Smooth muscle cell (in vitro differentiated cells): ENCODE results near the gene SORCS2. TPM values are rescaled to one million over a fixed set of nuclear protein-coding genes. Genes with fewer than 3 reads are reported as not detected.

Experiments
- DNase-seq: peaks from one replicate; lab custom pipeline; 2025; ENCODE audit not compliant: unreplicated experiment; lab: John Stamatoyannopoulos, UW
- H2AFZ ChIP-seq: fragments of 200-600 bp; sonication (generic); 2 replicates; pipeline ENCODE4 v1.6.0; 2016; ENCODE audit warnings: antibody characterized with exemption, low read depth, mild to moderate bottlenecking
- H3F3A ChIP-seq: fragments of 200-600 bp; sonication (generic); 2 replicates; pipeline ENCODE4 v1.6.0; 2017; ENCODE audit warnings: antibody characterized with exemption, low read depth
- H3K27ac ChIP-seq: fragments of 200-600 bp; sonication (generic); 2 replicates; pipeline ENCODE4 v1.5.1; 2016; ENCODE audit warnings: low read depth, mild to moderate bottlenecking
- H3K27me3 ChIP-seq: fragments of 200-600 bp; sonication (generic); 2 replicates; pipeline ENCODE4 v1.6.1; 2016; ENCODE audit warnings: low read depth, mild to moderate bottlenecking
- H3K36me3 ChIP-seq: fragments of 200-600 bp; sonication (generic); 2 replicates; pipeline ENCODE4 v1.5.1; 2016; ENCODE audit warnings: low read depth
- H3K4me1 ChIP-seq: fragments of 200-600 bp; sonication (generic); 2 replicates; pipeline ENCODE4 v1.5.1; 2016; ENCODE audit warnings: low read depth
- H3K4me2 ChIP-seq: fragments of 200-600 bp; sonication (generic); 2 replicates; pipeline ENCODE4 v1.6.0; 2016; ENCODE audit warnings: mild to moderate bottlenecking
- H3K4me3 ChIP-seq: fragments of 200-600 bp; sonication (generic); 2 replicates; pipeline ENCODE4 v1.5.1; 2016; ENCODE audit warnings: mild to moderate bottlenecking
- H3K79me2 ChIP-seq: fragments of 200-600 bp; sonication (generic); 2 replicates; pipeline ENCODE4 v1.6.0; 2016; ENCODE audit warnings: low read depth, mild to moderate bottlenecking
- H3K9ac ChIP-seq: fragments of 200-600 bp; sonication (generic); 2 replicates; pipeline ENCODE4 v1.6.0; 2016; ENCODE audit warnings: low read depth
- H3K9me3 ChIP-seq: fragments of 200-600 bp; sonication (generic); replicated peaks from 2 replicates; pipeline ENCODE4 v1.5.1; 2016; ENCODE audit warnings: low read depth
- H4K20me1 ChIP-seq: fragments of 200-600 bp; sonication (generic); 2 replicates; pipeline ENCODE4 v1.6.0; 2016; ENCODE audit warnings: low read depth
- CTCF ChIP-seq: fragments of 200-600 bp; sonication (generic); IDR thresholded peaks from 2 replicates; pipeline ENCODE4 v1.5.1; 2017; ENCODE audit warnings: borderline replicate concordance, mild to moderate bottlenecking, antibody characterized with exemption; ENCODE audit not compliant: insufficient read depth, poor library complexity, severe bottlenecking
- WGBS: methylation state at CpG from one replicate; pipeline ENCODE4 v1.1.7; 2016; ENCODE audit warnings: low lambda C conversion rate; 5-methylcytosine and 5-hydroxymethylcytosine counted together
- polyA plus RNA-seq: library from polyadenylated mRNA; unstranded; fragments of >200 nt; fragmentation: Nextera tagmentation; extraction: Ambion mirVana; gene quantifications from 2 replicates; pipeline ENCODE4 v1.2.1, GENCODE V29; 2016
- total RNA-seq: library from RNA; depleted of rRNA; stranded (reverse); fragments of >200 nt; gene quantifications from 2 replicates; pipeline ENCODE4 v1.2.3, GENCODE V29; 2014

Gene SORCS2
- total and polyA plus RNA-seq, 2 experiments from 2014 or later = 5.2 to 9.3 TPM

- no peak overlapping the region for H3K4me2 ChIP-seq
- H3K9me3 ChIP-seq = no peaks in the 10 kb centered on the region
- H3K4me3 ChIP-seq = no peak overlapping the region
- H2AFZ ChIP-seq = no peak overlapping the region
- no peaks in the 10 kb centered on the region for H4K20me1 ChIP-seq
- H3K36me3 ChIP-seq = no peaks in the 10 kb centered on the region
- H3K27me3 ChIP-seq = no peaks in the 10 kb centered on the region
- no peak for TF ChIP-seq CTCF
- H3F3A ChIP-seq = no peaks in the 10 kb centered on the region
- no peaks in the 10 kb centered on the region for H3K79me2 ChIP-seq
- WGBS = 81% methylated on average over 9 of the region's 10 CpGs
- DNase-seq = no peak
- no peak overlapping the region for H3K9ac ChIP-seq
- no peak overlapping the region for H3K27ac ChIP-seq
- H3K4me1 ChIP-seq = no peaks in the 10 kb centered on the region
Measured at GRCh38 chr4:7344636-7345155, 152.4 kb downstream of the SORCS2 start.

GRCh38 chr4:7347981-7348380, 155.6 kb downstream of the SORCS2 start:
- no peaks in the 10 kb centered on the region for H3F3A ChIP-seq
- no peak for DNase-seq
- TF ChIP-seq CTCF = no peak
- H3K27ac ChIP-seq = no peak overlapping the region
- no peaks in the 10 kb centered on the region for H3K27me3 ChIP-seq
- 49% methylated on average over 7 of the region's 7 CpGs for WGBS
- no peaks in the 10 kb centered on the region for H3K36me3 ChIP-seq
- no peaks in the 10 kb centered on the region for H4K20me1 ChIP-seq
- H3K9ac ChIP-seq = no peak overlapping the region
- no peaks in the 10 kb centered on the region for H3K9me3 ChIP-seq
- H3K4me3 ChIP-seq = no peak overlapping the region
- H3K4me2 ChIP-seq = no peak overlapping the region
- H3K79me2 ChIP-seq = no peaks in the 10 kb centered on the region
- H3K4me1 ChIP-seq = no peaks in the 10 kb centered on the region
- no peak overlapping the region for H2AFZ ChIP-seq

GRCh38 chr4:7348946-7349900, 156.9 kb downstream of the SORCS2 start:
- WGBS = 94% methylated on average over 18 of the region's 18 CpGs
- Histone ChIP-seq H3K79me2 (no peaks in the 10 kb centered on the region), H4K20me1 (no peaks in the 10 kb centered on the region), H3K4me3 (no peak overlapping the region), H3K36me3 (no peaks in the 10 kb centered on the region), H3K27ac (no peak overlapping the region), H3K9me3 (no peaks in the 10 kb centered on the region), H3K27me3 (no peaks in the 10 kb centered on the region), H3F3A (no peaks in the 10 kb centered on the region), H2AFZ (no peak overlapping the region), H3K9ac (no peak overlapping the region), H3K4me1 (no peaks in the 10 kb centered on the region), H3K4me2 (no peak overlapping the region)
- no peak for TF ChIP-seq CTCF
- no peak for DNase-seq
